Neural progenitor cell (in vitro differentiated cells): ENCODE data around the gene KCTD18.

Experiments
- EZH2 ChIP-seq: fragments of 200-600 bp; sonication (generic); IDR thresholded peaks from 2 replicates; pipeline ENCODE4 v1.6.1; 2017; ENCODE audit warnings: antibody characterized with exemption, mild to moderate bottlenecking, moderate library complexity
- EZH2phosphoT487 ChIP-seq: fragments of 200-600 bp; sonication (generic); IDR thresholded peaks from 2 replicates; pipeline ENCODE4 v1.6.1; 2017; ENCODE audit warnings: antibody characterized with exemption
- TF ChIP-seq, protein P1 (sequence below): fragments of 200-600 bp; sonication (generic); IDR thresholded peaks from 2 replicates; pipeline ENCODE4 v1.5.1; 2017; ENCODE audit warnings: antibody characterized with exemption, mild to moderate bottlenecking

DNA sequence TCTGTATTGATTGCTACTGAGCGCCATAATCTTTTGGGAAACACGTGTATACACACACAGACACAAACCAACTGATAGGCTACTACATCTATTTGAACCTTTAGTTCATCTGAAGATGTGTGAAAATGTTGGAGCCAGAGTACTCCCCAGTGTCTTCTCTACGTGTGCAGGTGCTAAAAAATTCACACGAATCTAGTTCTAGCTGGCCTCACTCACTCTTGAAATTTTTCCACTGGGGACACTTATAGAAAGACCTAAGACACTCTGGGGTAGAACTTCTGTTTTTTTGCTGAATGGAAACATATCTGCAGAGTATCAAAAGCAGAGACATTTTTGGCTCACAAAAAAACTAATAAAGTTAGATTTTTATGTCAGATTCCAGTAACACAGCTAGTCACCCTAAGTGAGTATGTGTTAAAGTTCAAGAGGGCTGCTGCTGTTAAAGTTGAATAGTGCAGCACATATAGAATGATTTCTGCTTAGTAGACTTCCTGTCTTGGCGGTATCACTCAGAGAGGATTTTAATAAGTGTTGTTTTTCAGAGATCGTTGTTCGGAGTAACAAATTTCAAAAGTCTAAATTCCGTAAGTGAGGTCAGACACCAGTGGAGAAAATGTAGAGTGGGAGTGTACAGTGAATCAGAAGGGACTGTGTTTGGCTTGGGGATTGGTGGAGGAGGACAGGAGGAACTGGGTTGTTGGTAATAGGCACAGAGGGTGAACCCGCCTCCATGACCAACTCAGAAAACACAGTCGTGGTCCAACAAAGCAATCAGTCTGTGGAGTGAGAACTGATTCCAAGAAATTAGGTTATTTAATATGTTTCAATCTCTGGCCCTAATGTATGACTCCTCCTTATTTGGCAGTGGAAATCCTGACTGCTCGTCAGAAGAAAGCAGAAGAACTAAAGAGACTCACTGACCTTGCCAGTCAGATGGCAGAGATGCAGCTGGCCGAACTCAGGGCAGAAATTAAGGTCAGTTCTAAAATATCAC lies 43.1 kb downstream of the KCTD18 start:
- no peak for TF ChIP-seq EZH2
- TF ChIP-seq, protein P1, sequence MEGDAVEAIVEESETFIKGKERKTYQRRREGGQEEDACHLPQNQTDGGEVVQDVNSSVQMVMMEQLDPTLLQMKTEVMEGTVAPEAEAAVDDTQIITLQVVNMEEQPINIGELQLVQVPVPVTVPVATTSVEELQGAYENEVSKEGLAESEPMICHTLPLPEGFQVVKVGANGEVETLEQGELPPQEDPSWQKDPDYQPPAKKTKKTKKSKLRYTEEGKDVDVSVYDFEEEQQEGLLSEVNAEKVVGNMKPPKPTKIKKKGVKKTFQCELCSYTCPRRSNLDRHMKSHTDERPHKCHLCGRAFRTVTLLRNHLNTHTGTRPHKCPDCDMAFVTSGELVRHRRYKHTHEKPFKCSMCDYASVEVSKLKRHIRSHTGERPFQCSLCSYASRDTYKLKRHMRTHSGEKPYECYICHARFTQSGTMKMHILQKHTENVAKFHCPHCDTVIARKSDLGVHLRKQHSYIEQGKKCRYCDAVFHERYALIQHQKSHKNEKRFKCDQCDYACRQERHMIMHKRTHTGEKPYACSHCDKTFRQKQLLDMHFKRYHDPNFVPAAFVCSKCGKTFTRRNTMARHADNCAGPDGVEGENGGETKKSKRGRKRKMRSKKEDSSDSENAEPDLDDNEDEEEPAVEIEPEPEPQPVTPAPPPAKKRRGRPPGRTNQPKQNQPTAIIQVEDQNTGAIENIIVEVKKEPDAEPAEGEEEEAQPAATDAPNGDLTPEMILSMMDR = no peak
- TF ChIP-seq EZH2phosphoT487 = no peak
